HepG2 (cell line): ENCODE results near the gene C16orf78. TPM values are rescaled to one million over a fixed set of nuclear protein-coding genes. Genes with fewer than 3 reads are reported as not detected.
A peak's percentile ranks its signal among the peaks of the same experiment; 100 is the strongest.

Experiments
- ARHGAP35 ChIP-seq: sonication (generic); formaldehyde crosslinking; IDR thresholded peaks from 2 replicates; pipeline ENCODE4 v1.9.0; 2022; ENCODE audit warnings: mild to moderate bottlenecking, inconsistent platforms, moderate library complexity, missing genetic modification reagents, borderline replicate concordance
- CBX2 ChIP-seq, 2 experiments: fragments of 200-600 bp in 1 of 2; sonication (generic); formaldehyde crosslinking in 1 of 2; IDR thresholded peaks; 2 replicates each; pipeline versions ENCODE4 v1.7.0 to v1.8.1; 2018 to 2022; ENCODE audit warnings: low read depth in 2 of 2, low read length in 1 of 2, mild to moderate bottlenecking in 1 of 2, missing genetic modification reagents in 1 of 2
- FOSL1 ChIP-seq: sonication (generic); formaldehyde crosslinking; IDR thresholded peaks from 2 replicates; pipeline ENCODE4 v1.9.0; 2021; ENCODE audit warnings: missing genetic modification reagents, borderline replicate concordance
- FOSL2 ChIP-seq: sonication (generic); formaldehyde crosslinking; IDR thresholded peaks from 2 replicates; pipeline ENCODE4 v1.4.0; 2020; ENCODE audit warnings: missing genetic modification reagents
- IKZF1 ChIP-seq: fragments of 450-650 bp; IDR thresholded peaks from 2 replicates; pipeline ENCODE4 v1.7.1; 2016
- KDM2A ChIP-seq: sonication (generic); formaldehyde crosslinking; IDR thresholded peaks from 2 replicates; pipeline ENCODE4 v1.4.0; 2020; ENCODE audit warnings: low read depth, missing genetic modification reagents, borderline replicate concordance
- MYC ChIP-seq: sonication (generic); formaldehyde crosslinking; IDR thresholded peaks from 2 replicates; pipeline ENCODE4 v1.9.0; 2021; ENCODE audit warnings: missing genetic modification reagents, borderline replicate concordance
- NCOA2 ChIP-seq: sonication (generic); formaldehyde crosslinking; IDR thresholded peaks from 2 replicates; pipeline ENCODE4 v1.8.0; 2022; ENCODE audit warnings: inconsistent platforms
- NFATC3 ChIP-seq: sonication (generic); formaldehyde crosslinking; IDR thresholded peaks from 2 replicates; pipeline ENCODE4 v1.5.1; 2020; ENCODE audit warnings: mild to moderate bottlenecking, missing genetic modification reagents
- SP1 ChIP-seq, 2 experiments: fragments of 450-650 bp in 1 of 2; sonication (generic) in 1 of 2; formaldehyde crosslinking in 1 of 2; IDR thresholded peaks; 2 replicates each; pipeline versions ENCODE4 v1.4.0 to v1.6.1; 2016 to 2020; ENCODE audit warnings: missing genetic modification reagents in 1 of 2
- ZBTB38 ChIP-seq: sonication (generic); formaldehyde crosslinking; IDR thresholded peaks from 2 replicates; pipeline ENCODE4 v1.5.1; 2020; ENCODE audit warnings: mild to moderate bottlenecking, missing genetic modification reagents
- ZBTB7A ChIP-seq: sonication (generic); formaldehyde crosslinking; IDR thresholded peaks from 2 replicates; pipeline ENCODE4 v1.8.0; 2022; ENCODE audit warnings: mild to moderate bottlenecking, missing genetic modification reagents
- ZNF747 ChIP-seq: sonication (generic); formaldehyde crosslinking; IDR thresholded peaks from 2 replicates; pipeline ENCODE4 v1.8.1; 2023; ENCODE audit warnings: missing genetic modification reagents, mild to moderate bottlenecking, borderline replicate concordance
- ZNF883 ChIP-seq: sonication (generic); formaldehyde crosslinking; IDR thresholded peaks from 2 replicates; pipeline ENCODE4 v1.5.1; 2020; ENCODE audit warnings: mild to moderate bottlenecking, missing genetic modification reagents; ENCODE audit errors: not compliant biosample characterization
- polyA plus RNA-seq, 8 experiments: library from polyadenylated mRNA; depleted of rRNA in 3 of 8; stranded (reverse) in 7 of 8; unstranded in 1 of 8; fragments of >200 nt; fragmentation: Illumina TruSeq in 4 of 8; extraction: Trizol in 4 of 8; gene quantifications; 2 replicates each; pipeline versions ENCODE4 v1.2.1 to v1.2.3, GENCODE V29; 2011 to 2016; ENCODE audit warnings: low read depth in 4 of 8, missing spikeins in 1 of 8, mixed read lengths in 1 of 8; ENCODE audit not compliant: insufficient read depth in 1 of 8
- total RNA-seq, 5 experiments: library from RNA; depleted of rRNA; stranded (reverse); fragments of >200 nt; fragmentation: Illumina TruSeq; extraction: Trizol; gene quantifications; 2 replicates each; pipeline ENCODE4 v1.2.3, GENCODE V29; 2016; ENCODE audit warnings: low read depth in 1 of 5
- TF ChIP-seq, protein P1 (sequence below): sonication (generic); formaldehyde crosslinking; IDR thresholded peaks from 2 replicates; pipeline ENCODE4 v1.5.1; 2020; ENCODE audit warnings: mild to moderate bottlenecking, missing genetic modification reagents, moderate library complexity
- TF ChIP-seq, protein P2 (sequence below): fragments of 450-650 bp; IDR thresholded peaks from 2 replicates; pipeline ENCODE4 v1.6.1; 2016
- TF ChIP-seq, protein P3 (sequence below): sonication (generic); formaldehyde crosslinking; IDR thresholded peaks from 2 replicates; pipeline ENCODE4 v1.5.1; 2020; ENCODE audit warnings: missing genetic modification reagents, mild to moderate bottlenecking, borderline replicate concordance
- TF ChIP-seq, protein P4 (sequence below): sonication (generic); formaldehyde crosslinking; IDR thresholded peaks from 2 replicates; pipeline ENCODE4 v1.4.0; 2020; ENCODE audit warnings: missing genetic modification reagents

Gene C16orf78
- total and polyA plus RNA-seq, 2 of the 13 experiments (the other 11 are each of a cell fraction or from before 2014, with no cell fraction given) = not detected

DNA sequence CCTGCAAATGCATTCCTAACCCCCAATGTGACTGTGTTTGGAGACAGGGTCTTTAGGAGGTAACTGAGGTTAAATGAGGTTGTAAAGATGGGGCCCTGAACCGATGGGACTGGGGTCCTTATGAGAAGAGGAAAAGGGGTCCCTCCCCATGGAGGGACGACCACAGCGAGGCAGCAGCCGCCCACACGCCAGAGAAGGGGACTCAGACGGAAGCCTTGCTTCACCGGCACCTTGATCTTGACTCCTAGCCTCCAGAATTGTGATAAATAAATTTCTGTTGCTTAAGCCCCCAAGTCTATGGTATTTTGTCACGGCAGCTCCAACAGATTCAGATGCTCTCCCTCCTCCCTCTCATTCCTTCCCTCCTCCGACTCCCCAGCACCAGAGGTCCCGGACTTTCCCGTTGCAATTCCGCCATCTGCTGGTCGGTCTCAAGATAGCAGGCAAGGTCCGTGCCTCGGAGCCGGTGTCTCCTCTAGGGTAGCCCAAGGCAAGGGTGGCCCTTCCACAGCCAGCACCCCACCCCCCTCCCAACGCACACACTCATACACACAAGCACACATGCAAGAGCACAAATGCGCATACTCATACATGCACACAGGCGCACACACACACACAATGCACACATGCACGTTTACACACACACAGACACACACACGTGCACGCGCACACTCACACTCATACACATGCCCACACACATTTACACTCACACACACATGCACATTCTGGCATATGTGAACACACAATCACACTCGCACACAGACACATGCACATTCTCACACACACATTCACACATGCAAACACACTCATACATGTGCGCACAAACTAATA is 23.1 kb upstream of the C16orf78 start (continued):
- TF ChIP-seq, protein P1, sequence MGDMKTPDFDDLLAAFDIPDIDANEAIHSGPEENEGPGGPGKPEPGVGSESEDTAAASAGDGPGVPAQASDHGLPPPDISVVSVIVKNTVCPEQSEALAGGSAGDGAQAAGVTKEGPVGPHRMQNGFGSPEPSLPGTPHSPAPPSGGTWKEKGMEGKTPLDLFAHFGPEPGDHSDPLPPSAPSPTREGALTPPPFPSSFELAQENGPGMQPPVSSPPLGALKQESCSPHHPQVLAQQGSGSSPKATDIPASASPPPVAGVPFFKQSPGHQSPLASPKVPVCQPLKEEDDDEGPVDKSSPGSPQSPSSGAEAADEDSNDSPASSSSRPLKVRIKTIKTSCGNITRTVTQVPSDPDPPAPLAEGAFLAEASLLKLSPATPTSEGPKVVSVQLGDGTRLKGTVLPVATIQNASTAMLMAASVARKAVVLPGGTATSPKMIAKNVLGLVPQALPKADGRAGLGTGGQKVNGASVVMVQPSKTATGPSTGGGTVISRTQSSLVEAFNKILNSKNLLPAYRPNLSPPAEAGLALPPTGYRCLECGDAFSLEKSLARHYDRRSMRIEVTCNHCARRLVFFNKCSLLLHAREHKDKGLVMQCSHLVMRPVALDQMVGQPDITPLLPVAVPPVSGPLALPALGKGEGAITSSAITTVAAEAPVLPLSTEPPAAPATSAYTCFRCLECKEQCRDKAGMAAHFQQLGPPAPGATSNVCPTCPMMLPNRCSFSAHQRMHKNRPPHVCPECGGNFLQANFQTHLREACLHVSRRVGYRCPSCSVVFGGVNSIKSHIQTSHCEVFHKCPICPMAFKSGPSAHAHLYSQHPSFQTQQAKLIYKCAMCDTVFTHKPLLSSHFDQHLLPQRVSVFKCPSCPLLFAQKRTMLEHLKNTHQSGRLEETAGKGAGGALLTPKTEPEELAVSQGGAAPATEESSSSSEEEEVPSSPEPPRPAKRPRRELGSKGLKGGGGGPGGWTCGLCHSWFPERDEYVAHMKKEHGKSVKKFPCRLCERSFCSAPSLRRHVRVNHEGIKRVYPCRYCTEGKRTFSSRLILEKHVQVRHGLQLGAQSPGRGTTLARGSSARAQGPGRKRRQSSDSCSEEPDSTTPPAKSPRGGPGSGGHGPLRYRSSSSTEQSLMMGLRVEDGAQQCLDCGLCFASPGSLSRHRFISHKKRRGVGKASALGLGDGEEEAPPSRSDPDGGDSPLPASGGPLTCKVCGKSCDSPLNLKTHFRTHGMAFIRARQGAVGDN (CRISPR knock-in tag) = peak; percentile 30; the same call in 1 of the 2 replicates
- peak; percentile 54 for TF ChIP-seq ZNF883
- TF ChIP-seq MYC (CRISPR knock-in tag) = no peak
- TF ChIP-seq FOSL1 (CRISPR knock-in tag) = no peak
- TF ChIP-seq IKZF1 = 0 out of 2 replicates have a peak, but pooled peaks have one; percentile 54
- TF ChIP-seq NCOA2 (CRISPR knock-in tag) = no peak
- TF ChIP-seq NFATC3 (CRISPR knock-in tag) = no peak
- TF ChIP-seq, protein P2, sequence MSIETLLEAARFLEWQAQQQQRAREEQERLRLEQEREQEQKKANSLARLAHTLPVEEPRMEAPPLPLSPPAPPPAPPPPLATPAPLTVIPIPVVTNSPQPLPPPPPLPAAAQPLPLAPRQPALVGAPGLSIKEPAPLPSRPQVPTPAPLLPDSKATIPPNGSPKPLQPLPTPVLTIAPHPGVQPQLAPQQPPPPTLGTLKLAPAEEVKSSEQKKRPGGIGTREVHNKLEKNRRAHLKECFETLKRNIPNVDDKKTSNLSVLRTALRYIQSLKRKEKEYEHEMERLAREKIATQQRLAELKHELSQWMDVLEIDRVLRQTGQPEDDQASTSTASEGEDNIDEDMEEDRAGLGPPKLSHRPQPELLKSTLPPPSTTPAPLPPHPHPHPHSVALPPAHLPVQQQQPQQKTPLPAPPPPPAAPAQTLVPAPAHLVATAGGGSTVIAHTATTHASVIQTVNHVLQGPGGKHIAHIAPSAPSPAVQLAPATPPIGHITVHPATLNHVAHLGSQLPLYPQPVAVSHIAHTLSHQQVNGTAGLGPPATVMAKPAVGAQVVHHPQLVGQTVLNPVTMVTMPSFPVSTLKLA = peak; percentile 89
- TF ChIP-seq ZBTB38 = no peak
- TF ChIP-seq, protein P3, sequence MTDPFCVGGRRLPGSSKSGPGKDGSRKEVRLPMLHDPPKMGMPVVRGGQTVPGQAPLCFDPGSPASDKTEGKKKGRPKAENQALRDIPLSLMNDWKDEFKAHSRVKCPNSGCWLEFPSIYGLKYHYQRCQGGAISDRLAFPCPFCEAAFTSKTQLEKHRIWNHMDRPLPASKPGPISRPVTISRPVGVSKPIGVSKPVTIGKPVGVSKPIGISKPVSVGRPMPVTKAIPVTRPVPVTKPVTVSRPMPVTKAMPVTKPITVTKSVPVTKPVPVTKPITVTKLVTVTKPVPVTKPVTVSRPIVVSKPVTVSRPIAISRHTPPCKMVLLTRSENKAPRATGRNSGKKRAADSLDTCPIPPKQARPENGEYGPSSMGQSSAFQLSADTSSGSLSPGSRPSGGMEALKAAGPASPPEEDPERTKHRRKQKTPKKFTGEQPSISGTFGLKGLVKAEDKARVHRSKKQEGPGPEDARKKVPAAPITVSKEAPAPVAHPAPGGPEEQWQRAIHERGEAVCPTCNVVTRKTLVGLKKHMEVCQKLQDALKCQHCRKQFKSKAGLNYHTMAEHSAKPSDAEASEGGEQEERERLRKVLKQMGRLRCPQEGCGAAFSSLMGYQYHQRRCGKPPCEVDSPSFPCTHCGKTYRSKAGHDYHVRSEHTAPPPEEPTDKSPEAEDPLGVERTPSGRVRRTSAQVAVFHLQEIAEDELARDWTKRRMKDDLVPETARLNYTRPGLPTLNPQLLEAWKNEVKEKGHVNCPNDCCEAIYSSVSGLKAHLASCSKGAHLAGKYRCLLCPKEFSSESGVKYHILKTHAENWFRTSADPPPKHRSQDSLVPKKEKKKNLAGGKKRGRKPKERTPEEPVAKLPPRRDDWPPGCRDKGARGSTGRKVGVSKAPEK (CRISPR knock-in tag) = no peak
- no peak for TF ChIP-seq SP1 (IDR thresholded peaks at IDR 0.05)
- no peak for TF ChIP-seq SP1 (CRISPR knock-in tag; IDR thresholded peaks at IDR 0.05)
- TF ChIP-seq, protein P4, sequence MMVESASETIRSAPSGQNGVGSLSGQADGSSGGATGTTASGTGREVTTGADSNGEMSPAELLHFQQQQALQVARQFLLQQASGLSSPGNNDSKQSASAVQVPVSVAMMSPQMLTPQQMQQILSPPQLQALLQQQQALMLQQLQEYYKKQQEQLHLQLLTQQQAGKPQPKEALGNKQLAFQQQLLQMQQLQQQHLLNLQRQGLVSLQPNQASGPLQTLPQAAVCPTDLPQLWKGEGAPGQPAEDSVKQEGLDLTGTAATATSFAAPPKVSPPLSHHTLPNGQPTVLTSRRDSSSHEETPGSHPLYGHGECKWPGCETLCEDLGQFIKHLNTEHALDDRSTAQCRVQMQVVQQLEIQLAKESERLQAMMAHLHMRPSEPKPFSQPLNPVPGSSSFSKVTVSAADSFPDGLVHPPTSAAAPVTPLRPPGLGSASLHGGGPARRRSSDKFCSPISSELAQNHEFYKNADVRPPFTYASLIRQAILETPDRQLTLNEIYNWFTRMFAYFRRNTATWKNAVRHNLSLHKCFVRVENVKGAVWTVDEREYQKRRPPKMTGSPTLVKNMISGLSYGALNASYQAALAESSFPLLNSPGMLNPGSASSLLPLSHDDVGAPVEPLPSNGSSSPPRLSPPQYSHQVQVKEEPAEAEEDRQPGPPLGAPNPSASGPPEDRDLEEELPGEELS (CRISPR knock-in tag) = no peak
- TF ChIP-seq FOSL2 (CRISPR knock-in tag) = peak; percentile 10; the same call in 1 of the 2 replicates
- TF ChIP-seq ZBTB7A = no peak
- TF ChIP-seq CBX2 (IDR thresholded peaks at IDR 0.05; ENCODE audit: low read depth, low read length) = no peak
- TF ChIP-seq CBX2 (CRISPR knock-in tag; IDR thresholded peaks at IDR 0.05; ENCODE audit: low read depth) = no peak
- no peak for TF ChIP-seq ZNF747 (CRISPR knock-in tag)
- no peak for TF ChIP-seq ARHGAP35 (CRISPR knock-in tag)
- peak; percentile 62; the same call in 1 of the 2 replicates for TF ChIP-seq KDM2A (CRISPR knock-in tag)
